Neuronal stem cell (in vitro differentiated cells): ENCODE results near the gene ENOX1.

Source experiments
- DNase-seq: peaks from one replicate; pipeline ENCODE4 v3.0.0-alpha.2; 2013; ENCODE audit warnings: low spot score
- H2AFZ ChIP-seq: one replicate; pipeline ENCODE4 v1.6.1; 2013; ENCODE audit warnings: mild to moderate bottlenecking, low read length, inconsistent platforms
- H2AK5ac ChIP-seq: 2 replicates; pipeline ENCODE4 v1.6.1; 2013; ENCODE audit warnings: low read depth, mild to moderate bottlenecking, inconsistent platforms, low read length, moderate library complexity, mixed read lengths
- H2BK120ac ChIP-seq: 2 replicates; pipeline ENCODE4 v1.6.1; 2013; ENCODE audit warnings: low read depth, mild to moderate bottlenecking, inconsistent platforms, low read length, moderate library complexity, mixed read lengths
- H2BK12ac ChIP-seq: one replicate; pipeline ENCODE4 v1.6.1; 2013; ENCODE audit warnings: low read length, inconsistent platforms
- H2BK15ac ChIP-seq: 2 replicates; pipeline ENCODE4 v1.6.1; 2013; ENCODE audit warnings: mild to moderate bottlenecking, low read length, inconsistent platforms, mixed read lengths
- H2BK5ac ChIP-seq: one replicate; pipeline ENCODE4 v1.6.1; 2013; ENCODE audit warnings: inconsistent platforms, mild to moderate bottlenecking, low read length, moderate library complexity
- H3K14ac ChIP-seq: one replicate; pipeline ENCODE4 v1.6.1; 2013; ENCODE audit warnings: low read length, inconsistent platforms
- H3K18ac ChIP-seq: 2 replicates; pipeline ENCODE4 v1.6.1; 2013; ENCODE audit warnings: low read length, inconsistent platforms
- H3K23ac ChIP-seq: 2 replicates; pipeline ENCODE4 v1.6.1; 2013; ENCODE audit warnings: low read depth, mild to moderate bottlenecking, mixed read lengths, low read length, inconsistent platforms; ENCODE audit not compliant: poor library complexity
- H3K27ac ChIP-seq: replicated peaks from 3 replicates; pipeline ENCODE4 v1.5.1; 2013; ENCODE audit warnings: low read length, inconsistent platforms
- H3K27me3 ChIP-seq, 3 experiments: 2 replicates each; pipeline ENCODE4 v1.6.1; 2013; ENCODE audit warnings: low read length in 3 of 3, mild to moderate bottlenecking in 2 of 3, inconsistent platforms in 1 of 3, low read depth in 1 of 3, mixed read lengths in 1 of 3, moderate library complexity in 1 of 3; ENCODE audit not compliant: control insufficient read depth in 3 of 3, insufficient read depth in 3 of 3
- H3K36me3 ChIP-seq, 2 donors: replicated peaks in 1 of 2; 2 replicates each; pipeline ENCODE4 v1.6.1; 2013; ENCODE audit warnings: low read length in 2 of 2; ENCODE audit not compliant: control insufficient read depth in 2 of 2, insufficient read depth in 2 of 2
- H3K4ac ChIP-seq: 2 replicates; pipeline ENCODE4 v1.6.1; 2013; ENCODE audit warnings: inconsistent platforms, mild to moderate bottlenecking, low read length, moderate library complexity
- H3K4me1 ChIP-seq, 2 donors: 1 replicate in 1 of 2; 2 replicates in 1 of 2; pipeline ENCODE4 v1.6.1; 2013; ENCODE audit warnings: low read length in 2 of 2, low read depth in 1 of 2; ENCODE audit not compliant: control insufficient read depth in 2 of 2, insufficient read depth in 1 of 2
- H3K4me2 ChIP-seq: one replicate; pipeline ENCODE4 v1.6.1; 2013; ENCODE audit warnings: mild to moderate bottlenecking, low read length, inconsistent platforms; ENCODE audit not compliant: insufficient read depth, poor library complexity, severe bottlenecking
- H3K4me3 ChIP-seq, 2 donors: 2 replicates each; pipeline ENCODE4 v1.5.1; 2013; ENCODE audit warnings: low read length in 2 of 2, mild to moderate bottlenecking in 2 of 2, inconsistent platforms in 1 of 2, moderate library complexity in 1 of 2
- H3K79me1 ChIP-seq: one replicate; pipeline ENCODE4 v1.6.1; 2013; ENCODE audit warnings: low read depth, mild to moderate bottlenecking, inconsistent platforms, low read length, moderate library complexity
- H3K9ac ChIP-seq: one replicate; pipeline ENCODE4 v1.6.1; 2013; ENCODE audit warnings: mild to moderate bottlenecking, low read depth, low read length, inconsistent platforms; ENCODE audit not compliant: poor library complexity
- H3K9me3 ChIP-seq, 2 donors: replicated peaks in 1 of 2; 2 replicates each; pipeline versions ENCODE3 to v1.6.1; 2013; ENCODE audit warnings: low read length in 2 of 2, mild to moderate bottlenecking in 2 of 2, inconsistent platforms in 1 of 2, low read depth in 1 of 2, mixed read lengths in 1 of 2, moderate library complexity in 1 of 2; ENCODE audit not compliant: control insufficient read depth in 2 of 2, insufficient read depth in 1 of 2
- H4K8ac ChIP-seq: one replicate; pipeline ENCODE4 v1.6.1; 2013; ENCODE audit warnings: low read depth, mild to moderate bottlenecking, inconsistent platforms, low read length, moderate library complexity
- H4K91ac ChIP-seq: one replicate; pipeline ENCODE4 v1.6.1; 2013; ENCODE audit warnings: low read length, low read depth, mild to moderate bottlenecking, inconsistent platforms; ENCODE audit not compliant: poor library complexity
- WGBS, 2 donors: extraction: QIAGEN DNeasy Blood & Tissue Kit; methylation state at CpG; one replicate each; pipeline ENCODE4 v1.1.7; 2013; ENCODE audit warnings: missing lambda C conversion rate in 2 of 2, mixed read lengths in 1 of 2; ENCODE audit not compliant: insufficient read length in 2 of 2, insufficient replicate concordance in 1 of 2; ENCODE audit errors: extremely low coverage in 2 of 2; 5-methylcytosine and 5-hydroxymethylcytosine counted together

The ENOX1 gene

DNA sequence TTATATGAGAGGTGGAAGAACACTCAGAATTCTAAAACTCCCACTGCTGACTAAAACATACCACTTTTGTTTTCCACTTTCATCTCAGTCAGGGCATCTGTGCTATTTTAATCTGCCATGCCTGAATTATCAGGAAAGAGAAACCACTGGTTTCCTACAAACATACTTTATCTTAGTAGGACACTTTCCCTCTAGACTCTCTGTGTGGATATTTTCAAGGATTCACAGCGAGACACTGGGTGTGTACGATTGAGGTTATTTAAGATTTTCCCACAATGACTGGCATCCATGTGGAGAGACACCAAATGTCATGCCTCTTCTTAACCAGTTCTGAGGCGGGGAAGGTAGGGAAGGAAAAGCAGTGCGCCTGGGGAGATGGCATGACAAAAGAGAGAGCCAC, 212.2 kb downstream of the ENOX1 start:
- no peak overlapping the region for H3K4me3 ChIP-seq
- H2AFZ ChIP-seq, result no peak overlapping the region
- H3K27ac ChIP-seq, result no peak overlapping the region
- H4K91ac ChIP-seq, result no peak overlapping the region
- H2BK15ac ChIP-seq, result no peak overlapping the region
- no peak overlapping the region for H3K23ac ChIP-seq
- no peaks in the 10 kb centered on the region for H3K36me3 ChIP-seq
- H3K4me1 ChIP-seq, result peaks cover 9 to 18% of the 10 kb centered on the region in 2 donors
- no peaks in the 10 kb centered on the region for H3K79me1 ChIP-seq
- H3K4me2 ChIP-seq, result no peak overlapping the region
- DNase-seq, result no peak
- H3K14ac ChIP-seq, result no peak overlapping the region
- no peaks in the 10 kb centered on the region for H3K9me3 ChIP-seq
- H4K8ac ChIP-seq, result no peak overlapping the region
- no peak overlapping the region for H2BK12ac ChIP-seq
- H3K27me3 ChIP-seq, result no peaks in the 10 kb centered on the region
- WGBS, 2 donors, result no CpG with 5 or more reads among the region's 4 CpGs
- H2BK5ac ChIP-seq, result no peak overlapping the region
- no peak overlapping the region for H3K4ac ChIP-seq
- no peak overlapping the region for H2AK5ac ChIP-seq
- no peak overlapping the region for H2BK120ac ChIP-seq
- no peak overlapping the region for H3K9ac ChIP-seq
- H3K18ac ChIP-seq, result no peak overlapping the region

- no CpG with 5 or more reads among the region's 6 CpGs for WGBS, 2 donors
- H3K23ac ChIP-seq, result no peak overlapping the region
- H3K79me1 ChIP-seq, result no peaks in the 10 kb centered on the region
- H2BK12ac ChIP-seq, result no peak overlapping the region
- H2AFZ ChIP-seq, result no peak overlapping the region
- no peak overlapping the region for H2BK120ac ChIP-seq
- no peak overlapping the region for H2BK15ac ChIP-seq
- H3K27me3 ChIP-seq, result no peaks in the 10 kb centered on the region
- no peaks in the 10 kb centered on the region for H3K9me3 ChIP-seq
- no peak overlapping the region for H3K4ac ChIP-seq
- H2AK5ac ChIP-seq, result no peak overlapping the region
- no peak overlapping the region for H4K8ac ChIP-seq
- no peak overlapping the region for H4K91ac ChIP-seq
- H2BK5ac ChIP-seq, result no peak overlapping the region
- no peak overlapping the region for H3K9ac ChIP-seq
- no peak overlapping the region for H3K4me3 ChIP-seq
- H3K18ac ChIP-seq, result no peak overlapping the region
- no peak for DNase-seq
- H3K4me2 ChIP-seq, result no peak overlapping the region
- no peak overlapping the region for H3K27ac ChIP-seq
- peaks cover 9 to 18% of the 10 kb centered on the region in 2 donors for H3K4me1 ChIP-seq
- H3K36me3 ChIP-seq, result no peaks in the 10 kb centered on the region
- no peak overlapping the region for H3K14ac ChIP-seq
Observed at GRCh38 chr13:43573802-43574514, 212.8 kb downstream of the ENOX1 start.

DNA sequence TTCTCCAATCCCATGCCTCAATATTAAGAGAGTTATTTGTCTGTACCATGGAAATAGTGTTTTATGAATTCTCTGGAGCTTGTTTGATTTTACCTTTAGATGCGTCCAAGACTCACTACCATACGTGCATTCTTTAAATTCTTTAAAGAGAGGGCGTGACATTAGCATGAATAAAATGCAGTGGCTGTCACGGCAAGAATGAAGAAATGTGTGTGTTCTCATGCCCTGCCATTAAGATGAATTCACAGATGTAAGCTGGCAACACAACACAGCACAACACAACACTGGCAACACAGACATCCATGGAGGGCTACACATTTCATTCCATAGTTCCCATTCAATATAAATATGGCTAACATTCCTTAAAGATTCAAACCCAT, 213.4 kb downstream of the ENOX1 start:
- Histone ChIP-seq H2BK12ac (no peak overlapping the region), H2BK5ac (no peak overlapping the region), H3K4me1 (peaks cover 9 to 18% of the 10 kb centered on the region in 2 donors), H2AFZ (no peak overlapping the region), H4K91ac (no peak overlapping the region), H3K36me3 (no peaks in the 10 kb centered on the region), H2BK120ac (no peak overlapping the region), H2AK5ac (no peak overlapping the region), H3K27ac (no peak overlapping the region), H3K14ac (no peak overlapping the region), H3K23ac (no peak overlapping the region), H2BK15ac (no peak overlapping the region), H4K8ac (no peak overlapping the region), H3K4me3 (no peak overlapping the region), H3K9ac (no peak overlapping the region), H3K79me1 (no peaks in the 10 kb centered on the region), H3K4ac (no peak overlapping the region), H3K18ac (no peak overlapping the region), H3K4me2 (no peak overlapping the region), H3K9me3 (no peaks in the 10 kb centered on the region), H3K27me3 (no peaks in the 10 kb centered on the region)
- no CpG with 5 or more reads among the region's 4 CpGs for WGBS, 2 donors
- no peak for DNase-seq

DNA sequence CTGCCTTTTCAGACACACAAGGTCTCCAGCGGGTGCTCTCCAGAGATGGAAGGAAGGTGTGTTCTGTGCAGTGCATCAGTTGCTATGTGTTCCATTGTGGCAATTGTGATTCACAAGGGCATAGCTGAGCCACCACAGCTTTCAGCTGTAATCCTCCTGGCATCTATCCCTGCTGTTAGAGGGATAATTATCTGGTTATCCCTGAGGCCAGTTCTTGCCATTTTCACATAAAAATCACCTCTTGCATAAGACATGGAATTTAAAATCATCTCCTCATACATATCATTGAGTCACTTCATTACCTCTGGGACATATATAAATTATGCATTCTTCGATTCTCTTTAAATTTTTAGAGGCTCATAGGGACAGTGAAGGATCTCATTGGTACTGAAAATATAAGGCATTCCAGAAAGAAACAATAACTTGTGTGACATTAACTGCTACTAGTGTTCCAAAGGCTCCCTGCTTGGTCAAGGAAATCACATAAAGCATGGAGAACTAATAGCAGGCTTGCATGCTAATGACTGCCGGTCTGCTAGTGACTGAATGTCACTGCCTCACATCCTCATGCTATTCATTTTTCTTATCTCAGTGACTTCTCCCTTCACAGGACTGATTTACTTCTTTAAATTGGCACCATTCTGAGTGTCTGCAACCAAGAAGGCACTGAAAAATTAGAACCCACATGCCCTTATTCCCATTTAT, 214.0 kb downstream of the ENOX1 start:
- whole genome bisulfite sequencing, 2 donors, result no CpG with 5 or more reads among the region's 3 CpGs
- Histone ChIP-seq H3K23ac (no peak overlapping the region), H3K14ac (no peak overlapping the region), H2BK12ac (no peak overlapping the region), H3K36me3 (no peaks in the 10 kb centered on the region), H2AK5ac (no peak overlapping the region), H2BK120ac (no peak overlapping the region), H2AFZ (no peak overlapping the region), H3K27me3 (no peaks in the 10 kb centered on the region), H4K91ac (no peak overlapping the region), H2BK5ac (no peak overlapping the region), H4K8ac (no peak overlapping the region), H3K79me1 (no peaks in the 10 kb centered on the region), H3K9ac (no peak overlapping the region), H2BK15ac (no peak overlapping the region), H3K4me1 (peaks cover 9 to 18% of the 10 kb centered on the region in 2 donors), H3K18ac (no peak overlapping the region), H3K27ac (no peak overlapping the region), H3K4me2 (no peak overlapping the region), H3K9me3 (no peaks in the 10 kb centered on the region), H3K4ac (no peak overlapping the region), H3K4me3 (no peak overlapping the region)
- no peak for DNase-seq
